Measurements from ENCODE around the gene MB21D2.
"Not testable (repeated sequence)": the region's sequence is repeated elsewhere in the genome, so short reads cannot be mapped to it uniquely, and the experiment has no call there.

The MB21D2 gene

GRCh38 chr3:192858849-192859585 is 58.6 kb downstream of the MB21D2 start:
- no peak for DNase-seq (ENCODE audit: low read depth)

- no peak for DNase-seq (ENCODE audit: low read depth)
Measured at GRCh38 chr3:192857260-192857661, 60.4 kb downstream of the MB21D2 start.

GRCh38 chr3:192855434-192855833 is 62.2 kb downstream of the MB21D2 start:
- no peak for DNase-seq (ENCODE audit: low read depth)

GRCh38 chr3:192851821-192852372 is 65.8 kb downstream of the MB21D2 start:
- DNase-seq (ENCODE audit: low read depth) = peak; percentile 64

- no peak for DNase-seq (ENCODE audit: low read depth)
Measured at GRCh38 chr3:192850451-192850981, 67.1 kb downstream of the MB21D2 start.

- DNase-seq (ENCODE audit: low read depth) = not testable (repeated sequence)
Measured at GRCh38 chr3:192849821-192850220, 67.8 kb downstream of the MB21D2 start.

- no peak for DNase-seq (ENCODE audit: low read depth)
Measured at GRCh38 chr3:192848371-192849233, 69.1 kb downstream of the MB21D2 start.

GRCh38 chr3:192847941-192848340 is 69.7 kb downstream of the MB21D2 start:
- no peak for DNase-seq (ENCODE audit: low read depth)

- DNase-seq (ENCODE audit: low read depth) = no peak
Measured at GRCh38 chr3:192845526-192845855, 72.2 kb downstream of the MB21D2 start.

- DNase-seq (ENCODE audit: low read depth) = no peak
Measured at GRCh38 chr3:192844836-192845525, 72.7 kb downstream of the MB21D2 start.

GRCh38 chr3:192844486-192844765 is 73.2 kb downstream of the MB21D2 start:
- no peak for DNase-seq (ENCODE audit: low read depth)

- no peak for DNase-seq (ENCODE audit: low read depth)
Measured at GRCh38 chr3:192843723-192844485, 73.8 kb downstream of the MB21D2 start.

GRCh38 chr3:192843119-192843518 is 74.5 kb downstream of the MB21D2 start:
- DNase-seq (ENCODE audit: low read depth) = no peak

GRCh38 chr3:192842711-192843110 is 74.9 kb downstream of the MB21D2 start:
- DNase-seq (ENCODE audit: low read depth) = no peak

- DNase-seq (ENCODE audit: low read depth) = no peak
Measured at GRCh38 chr3:192842138-192842537, 75.5 kb downstream of the MB21D2 start.

- DNase-seq (ENCODE audit: low read depth) = no peak
Measured at GRCh38 chr3:192841428-192841827, 76.2 kb downstream of the MB21D2 start.

GRCh38 chr3:192840143-192840836 is 77.4 kb downstream of the MB21D2 start:
- DNase-seq (ENCODE audit: low read depth) = no peak

- DNase-seq (ENCODE audit: low read depth) = no peak
Measured at GRCh38 chr3:192835818-192836815, 81.5 kb downstream of the MB21D2 start.

GRCh38 chr3:192834428-192834827 is 83.2 kb downstream of the MB21D2 start:
- DNase-seq (ENCODE audit: low read depth) = no peak

All from HS-5 (cell line).